A673 (cell line): Measurements from ENCODE around the gene SEH1L. TPM values are rescaled to one million over a fixed set of nuclear protein-coding genes. Genes with fewer than 3 reads are reported as not detected.
"Not testable (repeated sequence)": the region's sequence is repeated elsewhere in the genome, so short reads cannot be mapped to it uniquely, and the experiment has no call there.

ENCODE experiments used
- BruUV-seq: library from RNA; stranded (reverse); fragments of 400-500 nt; replicated peaks from 2 replicates; lab custom pipeline; 2021; lab: Mats Ljungman, UMichigan
- CTCF ChIA-PET: fragments of 300-600 bp; sonication (Branson Sonifier 250); formaldehyde crosslinking; loops from one replicate; lab custom pipeline; 2022; ENCODE audit warnings: antibody characterized with exemption; lab: Charles Lee
- POLR2A ChIA-PET: fragments of 300-600 bp; sonication (Branson Sonifier 250); formaldehyde crosslinking; loops from one replicate; lab custom pipeline; 2022; ENCODE audit warnings: antibody characterized with exemption; ENCODE audit not compliant: low non-redundant PET; lab: Charles Lee
- DNase-seq: peaks from one replicate; pipeline ENCODE4 v3.0.0-alpha.2; 2015; ENCODE audit warnings: low spot score
- H3K27ac ChIP-seq: fragments of 200-600 bp; sonication (generic); 2 replicates; pipeline ENCODE4 v1.5.1; 2016; ENCODE audit warnings: mixed run types, low read depth, mild to moderate bottlenecking, mixed read lengths, antibody characterized with exemption, low read length; ENCODE audit not compliant: poor library complexity, severe bottlenecking
- H3K27me3 ChIP-seq: fragments of 200-600 bp; sonication (generic); replicated peaks from 2 replicates; pipeline ENCODE4 v1.6.1; 2017; ENCODE audit warnings: mixed run types, low read depth, mild to moderate bottlenecking, mixed read lengths, antibody characterized with exemption, low read length; ENCODE audit not compliant: insufficient read depth, poor library complexity
- H3K36me3 ChIP-seq: fragments of 200-600 bp; sonication (generic); 2 replicates; pipeline ENCODE4 v1.6.1; 2016; ENCODE audit warnings: mixed run types, mild to moderate bottlenecking, mixed read lengths, antibody characterized with exemption, low read length; ENCODE audit not compliant: insufficient read depth, poor library complexity, severe bottlenecking
- H3K4me1 ChIP-seq: fragments of 200-600 bp; sonication (generic); 2 replicates; pipeline ENCODE4 v1.6.1; 2017; ENCODE audit warnings: mixed run types, mild to moderate bottlenecking, mixed read lengths, antibody characterized with exemption, low read length; ENCODE audit not compliant: insufficient read depth, poor library complexity, severe bottlenecking
- H3K4me3 ChIP-seq: fragments of 200-600 bp; sonication (generic); 2 replicates; pipeline ENCODE4 v1.5.1; 2016; ENCODE audit warnings: low read depth, mixed run types, mild to moderate bottlenecking, mixed read lengths, low read length; ENCODE audit not compliant: poor library complexity, severe bottlenecking
- H3K9me3 ChIP-seq: fragments of 200-600 bp; sonication (generic); 2 replicates; pipeline ENCODE4 v1.6.1; 2016; ENCODE audit warnings: mixed run types, low read depth, mild to moderate bottlenecking, mixed read lengths, antibody characterized with exemption, low read length; ENCODE audit not compliant: poor library complexity, severe bottlenecking
- CTCF ChIP-seq: fragments of 300-800, 200-600 bp; sonication (generic); conservative IDR thresholded peaks from 2 replicates; pipeline ENCODE4 v1.5.1; 2017; ENCODE audit warnings: low read depth, mild to moderate bottlenecking, antibody characterized with exemption, low read length, moderate library complexity, mixed read lengths
- EZH2 ChIP-seq: fragments of 200-600 bp; sonication (generic); IDR thresholded peaks from 2 replicates; pipeline ENCODE4 v1.6.1; 2017; ENCODE audit warnings: borderline replicate concordance, low read depth, mild to moderate bottlenecking, mixed read lengths, antibody characterized with exemption, low read length; ENCODE audit not compliant: poor library complexity, severe bottlenecking
- intact Hi-C: fragments of 100-400 bp; cut with micrococcal nuclease; formaldehyde crosslinking; loops from one replicate; pipeline ENCODE4 v1.10.0; 2022; ENCODE audit not compliant: unreplicated experiment
- total RNA-seq: library from RNA; stranded (reverse); gene quantifications from 2 replicates; pipeline ENCODE4 v1.2.3, GENCODE V29; 2021

SEH1L gene
- total RNA-seq, 1 experiment from 2014 or later: 105 TPM

DNA sequence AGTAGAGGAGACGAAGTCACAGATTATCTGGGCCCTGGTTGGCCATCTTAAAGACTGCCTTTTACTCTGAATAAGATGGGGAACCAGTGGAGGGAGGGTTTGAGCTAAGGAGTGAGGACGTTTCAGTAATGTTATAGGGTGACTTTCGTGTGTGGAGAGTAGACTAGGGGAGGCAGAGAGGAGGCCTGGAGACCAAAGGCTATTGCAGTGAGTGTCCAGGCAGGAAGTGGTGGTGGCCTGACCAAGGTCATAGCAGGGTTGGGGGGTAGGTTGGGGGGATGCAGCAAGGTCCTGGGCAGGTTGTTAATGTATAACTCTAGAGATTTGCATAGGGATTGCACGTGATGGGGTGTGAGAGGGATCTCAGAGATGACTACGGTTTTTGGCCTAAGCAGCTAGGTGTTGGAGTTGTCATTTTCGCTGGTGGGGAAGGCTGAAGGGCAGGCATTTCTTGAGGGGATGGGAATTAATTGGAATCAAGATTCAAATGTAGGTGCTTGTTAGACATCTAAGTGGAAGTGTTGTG is 48.2 kb downstream of the SEH1L start:
- no TSS peak for BruUV-seq
- Histone ChIP-seq H3K27ac (no peak overlapping the region), H3K9me3 (no peaks in the 10 kb centered on the region), H3K27me3 (no peaks in the 10 kb centered on the region), H3K4me1 (peaks cover 12% of the 10 kb centered on the region), H3K36me3 (peaks cover 2% of the 10 kb centered on the region), H3K4me3 (no peak overlapping the region)
- ChIA-PET CTCF (no interaction called here), POLR2A (no interaction called here)
- intact Hi-C loops: no loop called here
- DNase-seq: no peak
- TF ChIP-seq EZH2: no peak
- no peak for TF ChIP-seq CTCF

GRCh38 chr18:12996661-12997292 is 49.0 kb downstream of the SEH1L start:
- intact Hi-C loops: no loop called here
- TF ChIP-seq CTCF: no peak
- no peak for TF ChIP-seq EZH2

DNA sequence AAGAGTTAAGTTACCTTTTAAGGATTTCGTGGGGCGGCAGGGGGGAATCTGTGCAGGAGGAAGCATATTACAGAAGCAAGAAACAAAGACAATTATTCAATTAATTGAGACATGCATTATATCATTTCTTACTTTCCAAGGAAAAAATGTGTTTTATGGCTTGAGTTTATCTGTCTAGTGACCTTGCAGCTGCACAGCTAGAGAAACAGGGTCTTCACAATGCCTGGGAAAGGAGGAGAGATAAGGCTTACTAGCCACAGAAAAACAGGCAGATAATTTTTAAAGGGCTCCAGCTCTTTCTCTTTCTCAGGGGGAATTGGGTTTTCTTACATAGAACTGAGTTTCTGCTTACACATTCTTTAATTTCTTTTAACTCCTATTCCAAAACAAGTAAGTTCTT is 49.5 kb downstream of the SEH1L start:
- H3K27me3 ChIP-seq, CTCF ChIA-PET, intact Hi-C loops, BruUV-seq, H3K4me3 ChIP-seq, H3K9me3 ChIP-seq, H3K27ac ChIP-seq, DNase-seq: not testable (repeated sequence)
- H3K4me1 ChIP-seq: peaks cover 12% of the 10 kb centered on the region
- H3K36me3 ChIP-seq: peaks cover 15% of the 10 kb centered on the region
- POLR2A ChIA-PET: interaction anchor here (0.6 kb wide), 1 partner anchor 587 kb away, joined by 3 read pairs; no protein-coding TSS in a partner anchor

More at GRCh38 chr18:12996661-12997292, 49.0 kb downstream of the SEH1L start:
- peaks cover 9% of the 10 kb centered on the region for H3K36me3 ChIP-seq
- no peaks in the 10 kb centered on the region for H3K9me3 ChIP-seq
- H3K27me3 ChIP-seq: no peaks in the 10 kb centered on the region
- no peak overlapping the region for H3K4me3 ChIP-seq
- peaks cover 12% of the 10 kb centered on the region for H3K4me1 ChIP-seq
- no peak for DNase-seq
- ChIA-PET POLR2A (no interaction called here), CTCF (no interaction called here)
- no peak overlapping the region for H3K27ac ChIP-seq
- BruUV-seq: no TSS peak
